Breast epithelium (tissue), 3 donors: ENCODE data around the gene AIG1.

Experiments
- POLR2A ChIP-seq: fragments of 450-650 bp; IDR thresholded peaks from one replicate; pipeline ENCODE4 v1.6.1; 2016; ENCODE audit warnings: antibody characterized with exemption, mild to moderate bottlenecking, moderate library complexity
- POLR2AphosphoS5 ChIP-seq, 3 donors: sonication (generic); formaldehyde crosslinking; IDR thresholded peaks; one replicate each; pipeline ENCODE4 v1.6.1; 2017; ENCODE audit warnings: antibody characterized with exemption in 3 of 3
- TF ChIP-seq, protein P1 (sequence below), 3 donors: fragments of 450-650 bp; IDR thresholded peaks; one replicate each; pipeline ENCODE4 v1.5.1; 2016 to 2017; ENCODE audit warnings: antibody characterized with exemption in 3 of 3, mild to moderate bottlenecking in 3 of 3, moderate library complexity in 3 of 3

- TF ChIP-seq, protein P1, sequence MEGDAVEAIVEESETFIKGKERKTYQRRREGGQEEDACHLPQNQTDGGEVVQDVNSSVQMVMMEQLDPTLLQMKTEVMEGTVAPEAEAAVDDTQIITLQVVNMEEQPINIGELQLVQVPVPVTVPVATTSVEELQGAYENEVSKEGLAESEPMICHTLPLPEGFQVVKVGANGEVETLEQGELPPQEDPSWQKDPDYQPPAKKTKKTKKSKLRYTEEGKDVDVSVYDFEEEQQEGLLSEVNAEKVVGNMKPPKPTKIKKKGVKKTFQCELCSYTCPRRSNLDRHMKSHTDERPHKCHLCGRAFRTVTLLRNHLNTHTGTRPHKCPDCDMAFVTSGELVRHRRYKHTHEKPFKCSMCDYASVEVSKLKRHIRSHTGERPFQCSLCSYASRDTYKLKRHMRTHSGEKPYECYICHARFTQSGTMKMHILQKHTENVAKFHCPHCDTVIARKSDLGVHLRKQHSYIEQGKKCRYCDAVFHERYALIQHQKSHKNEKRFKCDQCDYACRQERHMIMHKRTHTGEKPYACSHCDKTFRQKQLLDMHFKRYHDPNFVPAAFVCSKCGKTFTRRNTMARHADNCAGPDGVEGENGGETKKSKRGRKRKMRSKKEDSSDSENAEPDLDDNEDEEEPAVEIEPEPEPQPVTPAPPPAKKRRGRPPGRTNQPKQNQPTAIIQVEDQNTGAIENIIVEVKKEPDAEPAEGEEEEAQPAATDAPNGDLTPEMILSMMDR (IDR thresholded peaks at IDR 0.05): no peak
- TF ChIP-seq POLR2A (no peak), POLR2AphosphoS5 (IDR thresholded peaks at IDR 0.05) (no peak)
Measured at GRCh38 chr6:143090314-143091044, 29.8 kb downstream of the AIG1 start.
